ENCODE results near the gene NUDT5.

The NUDT5 gene

DNA sequence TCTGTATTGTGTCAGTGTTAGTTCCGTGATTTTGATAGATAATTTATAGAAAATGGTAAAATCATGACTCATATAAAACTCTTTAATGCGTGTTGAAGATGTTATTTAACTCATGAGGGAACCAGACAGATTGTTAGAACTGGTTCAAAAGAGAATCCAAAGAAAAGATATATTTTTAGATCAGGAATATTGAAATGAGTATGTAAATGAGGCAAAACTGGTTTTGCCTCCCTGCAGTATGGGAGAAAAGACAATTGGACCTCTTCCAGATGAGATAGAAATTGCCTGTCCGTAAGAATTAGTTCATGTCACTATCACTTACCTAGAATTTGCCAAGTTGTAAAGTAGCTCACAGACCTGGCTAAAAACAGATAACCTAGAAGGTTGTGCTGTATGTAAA, 17.9 kb upstream of the NUDT5 start:
- no peak for DNase-seq (ENCODE audit: low read depth in 1 of 2, low spot score in 1 of 2)
- no peaks in the 10 kb centered on the region for H3K27me3 ChIP-seq (ENCODE audit: insufficient read depth, poor library complexity, severe bottlenecking)
- no peak overlapping the region for H3K27ac ChIP-seq (replicated peaks)
- TF ChIP-seq GABPA (IDR thresholded peaks at IDR 0.05; ENCODE audit: low read depth) (no peak), POLR2AphosphoS5 (IDR thresholded peaks at IDR 0.05; ENCODE audit: low read depth) (no peak), SPI1 (IDR thresholded peaks at IDR 0.05; ENCODE audit: borderline replicate concordance, low read depth) (no peak), REST (IDR thresholded peaks at IDR 0.05; ENCODE audit: insufficient replicate concordance, low read depth) (no peak)
- TF ChIP-seq, protein P1, sequence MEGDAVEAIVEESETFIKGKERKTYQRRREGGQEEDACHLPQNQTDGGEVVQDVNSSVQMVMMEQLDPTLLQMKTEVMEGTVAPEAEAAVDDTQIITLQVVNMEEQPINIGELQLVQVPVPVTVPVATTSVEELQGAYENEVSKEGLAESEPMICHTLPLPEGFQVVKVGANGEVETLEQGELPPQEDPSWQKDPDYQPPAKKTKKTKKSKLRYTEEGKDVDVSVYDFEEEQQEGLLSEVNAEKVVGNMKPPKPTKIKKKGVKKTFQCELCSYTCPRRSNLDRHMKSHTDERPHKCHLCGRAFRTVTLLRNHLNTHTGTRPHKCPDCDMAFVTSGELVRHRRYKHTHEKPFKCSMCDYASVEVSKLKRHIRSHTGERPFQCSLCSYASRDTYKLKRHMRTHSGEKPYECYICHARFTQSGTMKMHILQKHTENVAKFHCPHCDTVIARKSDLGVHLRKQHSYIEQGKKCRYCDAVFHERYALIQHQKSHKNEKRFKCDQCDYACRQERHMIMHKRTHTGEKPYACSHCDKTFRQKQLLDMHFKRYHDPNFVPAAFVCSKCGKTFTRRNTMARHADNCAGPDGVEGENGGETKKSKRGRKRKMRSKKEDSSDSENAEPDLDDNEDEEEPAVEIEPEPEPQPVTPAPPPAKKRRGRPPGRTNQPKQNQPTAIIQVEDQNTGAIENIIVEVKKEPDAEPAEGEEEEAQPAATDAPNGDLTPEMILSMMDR (IDR thresholded peaks at IDR 0.05; ENCODE audit: insufficient read depth, low read length), result no peak
- H3K4me3 ChIP-seq (replicated peaks; ENCODE audit: insufficient read depth, low read length), result no peak overlapping the region

DNA sequence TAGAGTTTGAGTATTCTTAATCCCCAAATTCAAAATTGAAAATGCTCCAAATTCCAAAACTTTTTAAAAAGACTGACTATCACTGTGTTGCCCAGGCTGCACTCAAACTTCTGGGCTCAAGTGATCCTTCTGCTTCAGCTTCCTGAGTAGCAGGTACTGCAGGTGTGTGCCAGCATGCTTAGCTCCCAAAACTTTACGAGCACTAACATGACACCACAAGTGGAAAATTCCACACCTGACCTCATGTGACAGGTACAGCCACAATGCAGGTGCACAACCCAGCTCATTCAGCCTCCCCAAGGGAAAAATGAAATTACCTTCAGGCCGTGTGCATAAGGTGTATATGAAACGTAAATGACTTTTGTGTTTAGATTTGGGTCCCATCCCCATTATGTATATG, 16.8 kb upstream of the NUDT5 start:
- no peaks in the 10 kb centered on the region for H3K27me3 ChIP-seq (ENCODE audit: insufficient read depth, poor library complexity, severe bottlenecking)
- no peak overlapping the region for H3K4me3 ChIP-seq (replicated peaks; ENCODE audit: insufficient read depth, low read length)
- no peak overlapping the region for H3K27ac ChIP-seq (replicated peaks)
- TF ChIP-seq, protein P1 (IDR thresholded peaks at IDR 0.05; ENCODE audit: insufficient read depth, low read length), result no peak
- no peak for TF ChIP-seq REST (IDR thresholded peaks at IDR 0.05; ENCODE audit: insufficient replicate concordance, low read depth)
- no peak for TF ChIP-seq SPI1 (IDR thresholded peaks at IDR 0.05; ENCODE audit: borderline replicate concordance, low read depth)
- TF ChIP-seq POLR2AphosphoS5 (IDR thresholded peaks at IDR 0.05; ENCODE audit: low read depth), result no peak
- TF ChIP-seq GABPA (IDR thresholded peaks at IDR 0.05; ENCODE audit: low read depth), result no peak
- DNase-seq (ENCODE audit: low read depth in 1 of 2, low spot score in 1 of 2), result no peak

- Histone ChIP-seq H3K27me3 (ENCODE audit: insufficient read depth, poor library complexity, severe bottlenecking) (no peaks in the 10 kb centered on the region), H3K27ac (replicated peaks) (no peak overlapping the region), H3K4me3 (replicated peaks; ENCODE audit: insufficient read depth, low read length) (no peak overlapping the region)
- TF ChIP-seq GABPA (IDR thresholded peaks at IDR 0.05; ENCODE audit: low read depth) (no peak), POLR2AphosphoS5 (IDR thresholded peaks at IDR 0.05; ENCODE audit: low read depth) (no peak), SPI1 (IDR thresholded peaks at IDR 0.05; ENCODE audit: borderline replicate concordance, low read depth) (no peak), REST (IDR thresholded peaks at IDR 0.05; ENCODE audit: insufficient replicate concordance, low read depth) (no peak)
- TF ChIP-seq, protein P1 (IDR thresholded peaks at IDR 0.05; ENCODE audit: insufficient read depth, low read length), result no peak
- DNase-seq (ENCODE audit: low read depth in 1 of 2, low spot score in 1 of 2), result no peak
These were observed 12.8 kb upstream of the NUDT5 start for GRCh38 chr10:12208460-12208859.

All from HL-60 (cell line).